Cardiac fibroblast (primary cell): ENCODE data around the gene MPPED2.

Source experiments
- DNase-seq, 2 donors: peaks; one replicate each; pipeline versions ENCODE4 v3.0.0 to v3.0.0-alpha.2; 2010; ENCODE audit warnings: low read depth in 2 of 2
- H3K4me3 ChIP-seq, 2 donors: replicated peaks in 1 of 2; 1 replicate in 1 of 2; 2 replicates in 1 of 2; pipeline ENCODE4 v1.5.1; 2011; ENCODE audit warnings: low read depth in 2 of 2, low read length in 2 of 2, mild to moderate bottlenecking in 2 of 2, moderate library complexity in 1 of 2
- CTCF ChIP-seq: IDR thresholded peaks from one replicate; pipeline ENCODE4 v1.5.1; 2011; ENCODE audit warnings: low read depth, mild to moderate bottlenecking, low read length, inconsistent platforms

Gene MPPED2

DNA sequence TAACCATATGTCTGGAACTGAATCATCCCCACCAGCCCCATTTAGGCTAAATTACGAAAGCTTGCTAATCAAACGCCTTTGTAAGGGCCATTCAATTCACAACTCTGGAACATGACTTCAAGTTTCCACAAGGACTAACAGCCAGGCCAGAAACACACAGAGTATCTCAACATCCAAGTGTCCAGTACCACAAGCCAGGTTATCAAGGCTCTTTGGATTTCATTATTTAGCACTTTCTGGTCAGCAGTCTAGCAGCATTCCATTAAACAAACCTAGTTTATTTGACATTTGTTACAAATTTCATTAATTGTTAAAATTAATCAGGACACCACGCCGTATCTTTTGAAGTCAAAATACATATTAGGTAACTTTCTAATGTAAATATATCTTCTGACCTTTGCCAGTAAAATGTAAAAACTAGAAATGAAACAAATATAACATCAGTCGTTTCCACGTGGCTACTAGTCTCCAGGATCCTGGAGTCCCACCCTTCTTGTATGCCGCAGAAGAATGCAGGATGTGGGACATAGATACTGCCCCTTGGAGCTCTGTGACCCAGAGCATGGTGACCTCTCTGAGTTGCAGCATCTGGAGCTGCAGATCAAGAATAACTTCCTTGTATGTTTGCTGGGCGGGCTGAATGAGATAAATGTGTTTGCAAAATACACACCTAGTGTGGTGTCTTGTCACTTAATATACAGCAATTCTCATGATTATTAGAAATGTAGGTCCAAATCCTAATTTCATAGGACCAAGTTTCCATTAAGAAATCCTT lies 64.7 kb downstream of the MPPED2 start:
- DNase-seq, result no peak
- no peak for TF ChIP-seq CTCF
- no peak overlapping the region for H3K4me3 ChIP-seq

DNA sequence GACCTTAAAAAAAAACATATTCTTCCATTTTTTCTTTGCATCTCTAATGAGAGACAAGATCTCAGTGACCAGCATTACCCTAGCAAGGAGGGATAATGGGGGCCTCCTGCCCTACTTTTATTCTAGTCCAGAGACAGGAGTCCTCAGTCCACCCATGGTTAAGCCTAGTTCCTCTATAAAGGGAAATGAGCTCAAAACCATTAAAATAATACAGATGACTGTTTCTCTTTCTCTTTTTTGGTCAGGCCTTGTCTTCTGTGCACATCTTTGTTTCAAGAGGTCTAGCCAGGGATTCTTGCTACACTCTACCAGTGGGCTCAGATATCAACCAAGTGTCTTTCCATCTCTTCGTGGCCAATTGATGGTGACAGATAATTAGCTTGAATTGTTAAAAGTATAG lies 73.1 kb downstream of the MPPED2 start:
- no peak for TF ChIP-seq CTCF

DNA sequence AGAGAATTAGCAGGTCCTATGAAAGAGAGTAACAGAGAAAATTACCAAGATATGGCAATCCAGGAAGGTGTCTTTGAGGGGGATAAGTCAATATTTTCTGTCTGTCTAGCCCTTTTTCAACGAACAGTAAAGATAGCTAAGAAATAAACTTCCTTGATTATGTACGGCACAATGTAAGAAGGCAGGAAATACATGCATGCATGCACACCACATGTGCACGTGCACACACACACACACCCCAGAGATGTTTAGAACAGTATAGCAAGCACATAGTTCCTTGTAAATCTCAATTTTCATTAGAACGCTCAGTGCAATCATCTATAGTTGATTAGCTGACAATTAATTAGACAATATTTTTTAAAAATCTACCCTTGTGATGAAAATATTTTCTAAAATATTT lies 74.7 kb downstream of the MPPED2 start:
- TF ChIP-seq CTCF, result no peak
- no peak overlapping the region for H3K4me3 ChIP-seq
- no peak for DNase-seq

More for the DNA sequence above, 73.1 kb downstream of the MPPED2 start:
- H3K4me3 ChIP-seq, result no peak overlapping the region
- DNase-seq, result no peak

GRCh38 chr11:30510750-30511149 lies 75.4 kb downstream of the MPPED2 start:
- no peak for DNase-seq
- H3K4me3 ChIP-seq, result no peak overlapping the region
- TF ChIP-seq CTCF, result no peak

- TF ChIP-seq CTCF, result no peak
- no peak overlapping the region for H3K4me3 ChIP-seq
- no peak for DNase-seq
These were observed 76.8 kb downstream of the MPPED2 start for GRCh38 chr11:30509364-30509763.

- TF ChIP-seq CTCF, result no peak
- no peak for DNase-seq
- H3K4me3 ChIP-seq, result no peak overlapping the region
These were observed 77.6 kb downstream of the MPPED2 start for GRCh38 chr11:30508594-30508993.

DNA sequence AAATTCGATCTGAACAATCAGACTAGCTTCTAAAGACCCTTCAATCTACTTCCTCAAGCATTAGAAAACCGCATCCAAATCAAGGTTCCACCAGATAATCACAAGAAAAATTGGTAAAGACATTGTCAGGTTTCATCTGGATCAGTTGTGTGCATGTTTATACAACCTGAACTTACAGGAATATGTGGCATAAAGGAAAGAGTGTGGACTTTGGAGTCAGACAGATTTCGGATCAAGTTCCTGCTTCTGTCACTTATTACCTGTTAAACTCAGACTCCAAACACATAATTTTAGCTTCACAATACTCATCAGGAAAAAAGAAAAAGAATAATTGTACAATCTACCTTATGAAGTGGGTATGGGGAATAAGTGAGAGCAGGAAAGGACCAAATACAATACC lies 80.5 kb downstream of the MPPED2 start:
- no peak overlapping the region for H3K4me3 ChIP-seq
- DNase-seq, result no peak
- no peak for TF ChIP-seq CTCF
